Endothelial cell of umbilical vein (primary cell): ENCODE measurements around the gene TRAIP. TPM values are rescaled to one million over a fixed set of nuclear protein-coding genes. Genes with fewer than 3 reads are reported as not detected.

ENCODE experiments used
- BruUV-seq: library from RNA; stranded (reverse); fragments of 400-500 nt; replicated peaks from 2 replicates; lab custom pipeline; 2021; lab: Mats Ljungman, UMichigan
- CTCF ChIA-PET: fragments of 300-600, 350-600 bp; sonication (Branson Sonifier 250); formaldehyde crosslinking; loops from one replicate; lab custom pipeline; 2021; ENCODE audit warnings: antibody characterized with exemption, inconsistent platforms; lab: Charles Lee
- POLR2A ChIA-PET: fragments of 300-600, 350-600 bp; sonication (Branson Sonifier 250); formaldehyde crosslinking; loops from one replicate; lab custom pipeline; 2021; ENCODE audit warnings: antibody characterized with exemption, inconsistent platforms; lab: Charles Lee
- DNase-seq: peaks from one replicate; pipeline ENCODE4 v3.0.0-alpha.2; 2011; ENCODE audit warnings: low read depth, low spot score
- FAIRE-seq: peaks from 2 replicates; lab custom pipeline; 2011; peaks lifted over from hg19 to GRCh38; lab: Jason Lieb, UNC
- H2AFZ ChIP-seq: 2 replicates; pipeline ENCODE4 v1.6.0; 2012; ENCODE audit warnings: low read depth, low read length, control low read depth, inconsistent platforms
- H3K27ac ChIP-seq: 2 replicates; pipeline ENCODE4 v1.5.1; 2011; ENCODE audit warnings: low read depth, mild to moderate bottlenecking, control low read depth, low read length, moderate library complexity; ENCODE audit not compliant: insufficient read depth
- H3K27me3 ChIP-seq, 2 experiments: 2 replicates each; pipeline versions ENCODE4 v1.6.0 to v1.6.1; 2011; ENCODE audit warnings: low read length in 2 of 2, mixed read lengths in 1 of 2; ENCODE audit not compliant: control insufficient read depth in 2 of 2, insufficient read depth in 2 of 2
- H3K36me3 ChIP-seq, 2 experiments: 2 replicates in 1 of 2; 3 replicates in 1 of 2; pipeline ENCODE4 v1.5.1; 2011; ENCODE audit warnings: low read length in 2 of 2, mild to moderate bottlenecking in 1 of 2, moderate library complexity in 1 of 2; ENCODE audit not compliant: control insufficient read depth in 2 of 2, insufficient read depth in 2 of 2; ENCODE audit errors: extremely low read depth in 1 of 2
- H3K4me1 ChIP-seq: 3 replicates; pipeline ENCODE4 v1.5.1; 2011; ENCODE audit warnings: mild to moderate bottlenecking, low read length; ENCODE audit not compliant: control insufficient read depth, insufficient read depth; ENCODE audit errors: extremely low read depth
- H3K4me2 ChIP-seq: 2 replicates; pipeline ENCODE4 v1.6.1; 2011; ENCODE audit warnings: low read length, control low read depth, mixed read lengths; ENCODE audit not compliant: insufficient read depth
- H3K4me3 ChIP-seq, 3 experiments: fragments of 200-600 bp in 1 of 3; sonication (generic), shearing (Covaris generic) in 1 of 3; replicated peaks in 1 of 3; 2 replicates each; pipeline ENCODE4 v1.5.1; 2011 to 2016; ENCODE audit warnings: control low read depth in 3 of 3, low read length in 3 of 3, mild to moderate bottlenecking in 2 of 3, inconsistent platforms in 1 of 3, low read depth in 1 of 3, moderate library complexity in 1 of 3; ENCODE audit not compliant: insufficient read depth in 1 of 3
- H3K79me2 ChIP-seq: 2 replicates; pipeline ENCODE4 v1.6.0; 2012; ENCODE audit warnings: low read length, inconsistent platforms; ENCODE audit not compliant: control insufficient read depth, insufficient read depth
- H3K9ac ChIP-seq: replicated peaks from 2 replicates; pipeline ENCODE3; 2011; ENCODE audit warnings: low read length, control low read depth; ENCODE audit not compliant: insufficient read depth; ENCODE audit errors: extremely low read depth
- H3K9me1 ChIP-seq: replicated peaks from 3 replicates; pipeline ENCODE4 v1.6.0; 2011; ENCODE audit warnings: mild to moderate bottlenecking, low read length; ENCODE audit not compliant: control insufficient read depth, insufficient read depth; ENCODE audit errors: extremely low read depth
- H3K9me3 ChIP-seq: replicated peaks from 2 replicates; pipeline ENCODE4 v1.5.1; 2012; ENCODE audit warnings: low read length, inconsistent platforms; ENCODE audit not compliant: control insufficient read depth, insufficient read depth
- H4K20me1 ChIP-seq: replicated peaks from 2 replicates; pipeline ENCODE3; 2011; ENCODE audit warnings: mild to moderate bottlenecking, low read length; ENCODE audit not compliant: control insufficient read depth, insufficient read depth; ENCODE audit errors: extremely low read depth
- CTCF ChIP-seq, 2 donors: IDR thresholded peaks; 1 replicate in 1 of 2; 2 replicates in 1 of 2; pipeline ENCODE4 v1.5.1; 2011; ENCODE audit warnings: low read length in 2 of 2, mild to moderate bottlenecking in 2 of 2, moderate library complexity in 2 of 2, control low read depth in 1 of 2, inconsistent platforms in 1 of 2, low read depth in 1 of 2; ENCODE audit not compliant: insufficient read depth in 1 of 2; ENCODE audit errors: extremely low read depth in 1 of 2
- EZH2 ChIP-seq: IDR thresholded peaks from 2 replicates; pipeline ENCODE4 v1.6.1; 2012; ENCODE audit warnings: borderline replicate concordance, low read depth, mild to moderate bottlenecking, moderate library complexity, low read length, inconsistent platforms; ENCODE audit not compliant: severe bottlenecking
- FOS ChIP-seq: IDR thresholded peaks from 2 replicates; pipeline ENCODE4 v1.6.1; 2011; ENCODE audit warnings: mild to moderate bottlenecking, low read length, moderate library complexity, borderline replicate concordance; ENCODE audit not compliant: insufficient read depth
- GATA2 ChIP-seq: IDR thresholded peaks from 2 replicates; pipeline ENCODE4 v1.7.0; 2011; ENCODE audit warnings: low read depth, mild to moderate bottlenecking, moderate library complexity, mixed read lengths, low read length; ENCODE audit not compliant: insufficient read length, insufficient read depth
- JUN ChIP-seq: IDR thresholded peaks from 2 replicates; pipeline ENCODE4 v1.6.1; 2011; ENCODE audit warnings: borderline replicate concordance, low read depth; ENCODE audit not compliant: insufficient read length, insufficient read depth
- MYC ChIP-seq: IDR thresholded peaks from one replicate; pipeline ENCODE4 v1.6.1; 2011; ENCODE audit warnings: mild to moderate bottlenecking, low read depth, low read length
- POLR2A ChIP-seq: IDR thresholded peaks from 2 replicates; pipeline ENCODE4 v1.6.1; 2012; ENCODE audit warnings: low read depth, mild to moderate bottlenecking, control low read depth, low read length
- POLR2AphosphoS5 ChIP-seq: IDR thresholded peaks from 2 replicates; pipeline ENCODE4 v1.6.1; 2012; ENCODE audit warnings: low read depth, mild to moderate bottlenecking, control low read depth, low read length, moderate library complexity; ENCODE audit not compliant: insufficient read depth
- dilution Hi-C: fragments of 300-500 bp; cut with MboI; formaldehyde crosslinking; loops from one replicate; pipeline ENCODE4 v1.15.0; 2019; ENCODE audit warnings: low sequenced_read_pairs; ENCODE audit not compliant: extremely low pct_ligation_motif_present
- intact Hi-C: fragments of 100-400 bp; cut with micrococcal nuclease; formaldehyde crosslinking; loops from one replicate; pipeline ENCODE4 v1.10.0; 2022
- polyA plus RNA-seq, 4 experiments: library from polyadenylated mRNA; depleted of rRNA in 3 of 4; stranded (reverse) in 3 of 4; unstranded in 1 of 4; fragments of >200 nt; gene quantifications; 2 replicates each; pipeline versions ENCODE4 v1.2.1 to v1.2.3, GENCODE V29; 2011 to 2012; ENCODE audit warnings: missing spikeins in 1 of 4
- total RNA-seq: library from RNA; stranded (reverse); gene quantifications from 2 replicates; pipeline ENCODE4 v1.2.3, GENCODE V29; 2021
- TF ChIP-seq, protein P1 (sequence below): IDR thresholded peaks from 2 replicates; pipeline ENCODE4 v1.6.1; 2011; ENCODE audit not compliant: insufficient read depth, insufficient read length

The TRAIP gene
- total and polyA plus RNA-seq, 2 donors (not counting 3 experiments of a cell fraction or from before 2014, with no cell fraction given): 9.5 to 13.4 TPM

DNA sequence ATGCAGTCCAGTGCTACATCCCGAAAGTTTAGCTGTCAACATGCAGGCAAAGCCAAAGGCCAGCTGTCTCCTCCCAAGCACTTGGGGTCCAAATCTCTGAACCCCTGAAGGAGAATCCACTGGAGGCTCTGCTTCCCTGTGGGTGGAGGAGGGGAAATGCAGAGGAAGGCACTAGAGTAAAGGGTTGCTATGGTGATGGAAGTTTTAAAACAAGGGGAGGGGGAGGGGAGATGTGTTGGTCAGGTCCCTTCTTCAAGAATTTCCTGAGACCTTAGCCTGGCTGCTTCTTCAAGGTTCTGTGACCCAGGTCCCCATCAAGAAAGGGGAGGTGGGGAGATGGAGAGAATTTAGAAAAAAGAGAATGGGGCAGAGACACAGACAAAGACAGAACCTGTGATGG, 11.0 kb upstream of the TRAIP start:
- dilution Hi-C loops (no loop called here), intact Hi-C loops (no loop called here)
- CTCF ChIA-PET: interaction anchor here (0.6 to 1.9 kb wide), 4 partner anchors 10 to 14 kb away, joined by 3 to 6 read pairs (median 4); no protein-coding TSS in a partner anchor
- no peaks in the 10 kb centered on the region for H3K9me3 ChIP-seq
- no peak for FAIRE-seq
- H3K9me1 ChIP-seq: no peaks in the 10 kb centered on the region
- no peaks in the 10 kb centered on the region for H4K20me1 ChIP-seq
- no peaks in the 10 kb centered on the region for H3K36me3 ChIP-seq
- POLR2A ChIA-PET: interaction anchor here (0.6 to 1.6 kb wide), 2 partner anchors 73 to 302 kb away, joined by 3 to 9 read pairs; no protein-coding TSS in a partner anchor
- DNase-seq: no peak
- TF ChIP-seq GATA2: no peak
- no peak for TF ChIP-seq FOS
- TF ChIP-seq MYC: no peak
- no peak for TF ChIP-seq EZH2
- TF ChIP-seq CTCF (IDR thresholded peaks at IDR 0.05; ENCODE audit: extremely low read depth in 1 of 2, insufficient read depth in 1 of 2, low read depth in 1 of 2, low read length in 2 of 2): no peak
- no peak for TF ChIP-seq POLR2A
- no peak for TF ChIP-seq POLR2AphosphoS5
- TF ChIP-seq, protein P1, sequence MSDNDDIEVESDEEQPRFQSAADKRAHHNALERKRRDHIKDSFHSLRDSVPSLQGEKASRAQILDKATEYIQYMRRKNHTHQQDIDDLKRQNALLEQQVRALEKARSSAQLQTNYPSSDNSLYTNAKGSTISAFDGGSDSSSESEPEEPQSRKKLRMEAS: no peak
- no peak for TF ChIP-seq JUN
- no peak overlapping the region for H3K9ac ChIP-seq
- H3K27ac ChIP-seq: no peak overlapping the region
- no TSS peak for BruUV-seq
- no peaks in the 10 kb centered on the region for H3K4me1 ChIP-seq
- H3K79me2 ChIP-seq: no peaks in the 10 kb centered on the region
- peaks cover 30 to 36% of the 10 kb centered on the region in 2 experiments for H3K27me3 ChIP-seq
- no peak overlapping the region for H3K4me3 ChIP-seq
- no peak overlapping the region for H2AFZ ChIP-seq
- H3K4me2 ChIP-seq: no peak overlapping the region
